Smooth muscle cell (in vitro differentiated cells): Measurements from ENCODE around the gene NUP160. TPM values are rescaled to one million over a fixed set of nuclear protein-coding genes. Genes with fewer than 3 reads are reported as not detected.
"Not testable (repeated sequence)": the region's sequence is repeated elsewhere in the genome, so short reads cannot be mapped to it uniquely, and the experiment has no call there.

Experiments
- DNase-seq: peaks from one replicate; lab custom pipeline; 2025; ENCODE audit not compliant: unreplicated experiment; lab: John Stamatoyannopoulos, UW
- H2AFZ ChIP-seq: fragments of 200-600 bp; sonication (generic); 2 replicates; pipeline ENCODE4 v1.6.0; 2016; ENCODE audit warnings: antibody characterized with exemption, low read depth, mild to moderate bottlenecking
- H3F3A ChIP-seq: fragments of 200-600 bp; sonication (generic); 2 replicates; pipeline ENCODE4 v1.6.0; 2017; ENCODE audit warnings: antibody characterized with exemption, low read depth
- H3K27ac ChIP-seq: fragments of 200-600 bp; sonication (generic); 2 replicates; pipeline ENCODE4 v1.5.1; 2016; ENCODE audit warnings: low read depth, mild to moderate bottlenecking
- H3K27me3 ChIP-seq: fragments of 200-600 bp; sonication (generic); 2 replicates; pipeline ENCODE4 v1.6.1; 2016; ENCODE audit warnings: low read depth, mild to moderate bottlenecking
- H3K36me3 ChIP-seq: fragments of 200-600 bp; sonication (generic); 2 replicates; pipeline ENCODE4 v1.5.1; 2016; ENCODE audit warnings: low read depth
- H3K4me1 ChIP-seq: fragments of 200-600 bp; sonication (generic); 2 replicates; pipeline ENCODE4 v1.5.1; 2016; ENCODE audit warnings: low read depth
- H3K4me2 ChIP-seq: fragments of 200-600 bp; sonication (generic); 2 replicates; pipeline ENCODE4 v1.6.0; 2016; ENCODE audit warnings: mild to moderate bottlenecking
- H3K4me3 ChIP-seq: fragments of 200-600 bp; sonication (generic); 2 replicates; pipeline ENCODE4 v1.5.1; 2016; ENCODE audit warnings: mild to moderate bottlenecking
- H3K79me2 ChIP-seq: fragments of 200-600 bp; sonication (generic); 2 replicates; pipeline ENCODE4 v1.6.0; 2016; ENCODE audit warnings: low read depth, mild to moderate bottlenecking
- H3K9ac ChIP-seq: fragments of 200-600 bp; sonication (generic); 2 replicates; pipeline ENCODE4 v1.6.0; 2016; ENCODE audit warnings: low read depth
- H3K9me3 ChIP-seq: fragments of 200-600 bp; sonication (generic); replicated peaks from 2 replicates; pipeline ENCODE4 v1.5.1; 2016; ENCODE audit warnings: low read depth
- H4K20me1 ChIP-seq: fragments of 200-600 bp; sonication (generic); 2 replicates; pipeline ENCODE4 v1.6.0; 2016; ENCODE audit warnings: low read depth
- WGBS: methylation state at CpG from one replicate; pipeline ENCODE4 v1.1.7; 2016; ENCODE audit warnings: low lambda C conversion rate; 5-methylcytosine and 5-hydroxymethylcytosine counted together
- polyA plus RNA-seq: library from polyadenylated mRNA; unstranded; fragments of >200 nt; fragmentation: Nextera tagmentation; extraction: Ambion mirVana; gene quantifications from 2 replicates; pipeline ENCODE4 v1.2.1, GENCODE V29; 2016
- total RNA-seq: library from RNA; depleted of rRNA; stranded (reverse); fragments of >200 nt; gene quantifications from 2 replicates; pipeline ENCODE4 v1.2.3, GENCODE V29; 2014
- TF ChIP-seq, protein P1 (sequence below): fragments of 200-600 bp; sonication (generic); IDR thresholded peaks from 2 replicates; pipeline ENCODE4 v1.5.1; 2017; ENCODE audit warnings: borderline replicate concordance, mild to moderate bottlenecking, antibody characterized with exemption; ENCODE audit not compliant: insufficient read depth, poor library complexity, severe bottlenecking

Gene NUP160
- total and polyA plus RNA-seq, 2 experiments from 2014 or later, result 13.9 to 26.3 TPM

DNA sequence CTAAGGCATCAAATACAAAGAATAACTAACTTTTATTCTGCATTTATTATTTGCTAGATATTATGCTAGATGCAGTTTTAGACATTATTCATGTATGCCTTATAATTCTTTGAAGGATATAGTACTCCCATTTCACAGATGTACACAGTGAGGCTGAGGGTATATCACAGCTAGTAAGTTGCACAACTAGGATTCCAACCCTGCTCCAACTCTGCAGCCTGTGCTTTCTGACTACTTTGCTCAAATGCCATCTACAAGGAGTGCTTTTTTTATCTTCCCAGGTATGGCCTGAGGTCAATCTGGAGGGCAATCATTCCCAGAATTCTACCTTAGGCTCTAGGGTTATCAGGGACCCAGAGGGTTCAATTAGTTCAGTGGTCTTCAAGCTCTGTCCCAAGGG lies 28.4 kb downstream of the NUP160 start:
- Histone ChIP-seq H3K27ac (no peak overlapping the region), H3K36me3 (peaks cover 10% of the 10 kb centered on the region), H3K79me2 (peaks cover 4% of the 10 kb centered on the region), H2AFZ (no peak overlapping the region), H3K4me2 (no peak overlapping the region), H3K27me3 (no peaks in the 10 kb centered on the region), H3F3A (no peaks in the 10 kb centered on the region), H3K4me1 (no peaks in the 10 kb centered on the region), H4K20me1 (no peaks in the 10 kb centered on the region), H3K9ac (no peak overlapping the region), H3K4me3 (no peak overlapping the region), H3K9me3 (no peaks in the 10 kb centered on the region)
- no peak for DNase-seq
- TF ChIP-seq, protein P1, sequence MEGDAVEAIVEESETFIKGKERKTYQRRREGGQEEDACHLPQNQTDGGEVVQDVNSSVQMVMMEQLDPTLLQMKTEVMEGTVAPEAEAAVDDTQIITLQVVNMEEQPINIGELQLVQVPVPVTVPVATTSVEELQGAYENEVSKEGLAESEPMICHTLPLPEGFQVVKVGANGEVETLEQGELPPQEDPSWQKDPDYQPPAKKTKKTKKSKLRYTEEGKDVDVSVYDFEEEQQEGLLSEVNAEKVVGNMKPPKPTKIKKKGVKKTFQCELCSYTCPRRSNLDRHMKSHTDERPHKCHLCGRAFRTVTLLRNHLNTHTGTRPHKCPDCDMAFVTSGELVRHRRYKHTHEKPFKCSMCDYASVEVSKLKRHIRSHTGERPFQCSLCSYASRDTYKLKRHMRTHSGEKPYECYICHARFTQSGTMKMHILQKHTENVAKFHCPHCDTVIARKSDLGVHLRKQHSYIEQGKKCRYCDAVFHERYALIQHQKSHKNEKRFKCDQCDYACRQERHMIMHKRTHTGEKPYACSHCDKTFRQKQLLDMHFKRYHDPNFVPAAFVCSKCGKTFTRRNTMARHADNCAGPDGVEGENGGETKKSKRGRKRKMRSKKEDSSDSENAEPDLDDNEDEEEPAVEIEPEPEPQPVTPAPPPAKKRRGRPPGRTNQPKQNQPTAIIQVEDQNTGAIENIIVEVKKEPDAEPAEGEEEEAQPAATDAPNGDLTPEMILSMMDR, result no peak

DNA sequence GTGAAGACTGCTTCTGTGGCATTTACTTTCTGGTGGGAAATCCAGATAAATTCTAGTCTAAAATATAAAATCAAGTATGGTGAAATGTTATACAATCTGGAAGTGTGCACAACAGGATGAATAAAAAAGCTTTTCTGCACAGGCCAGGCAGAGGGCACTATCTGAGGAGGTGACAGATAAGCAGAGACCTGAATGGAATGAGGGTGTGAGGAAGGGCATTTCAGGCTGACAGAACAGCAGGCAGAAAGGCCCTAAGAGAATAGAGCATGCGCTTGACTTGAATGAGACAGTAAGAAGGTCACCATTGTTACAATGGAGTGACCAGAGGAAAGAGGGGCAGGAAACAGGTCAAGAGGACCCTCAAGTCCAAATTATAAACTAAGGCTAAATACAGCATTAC lies 47.4 kb downstream of the NUP160 start:
- H3K27ac ChIP-seq, result no peak overlapping the region
- H3K4me3 ChIP-seq, result no peak overlapping the region
- no peaks in the 10 kb centered on the region for H3K27me3 ChIP-seq
- 95% methylated on average over 1 of the region's 1 CpG for WGBS
- no peaks in the 10 kb centered on the region for H3K79me2 ChIP-seq
- peaks cover 18% of the 10 kb centered on the region for H3K36me3 ChIP-seq
- H3K4me2 ChIP-seq, result no peak overlapping the region
- no peak for DNase-seq
- H3F3A ChIP-seq, result no peaks in the 10 kb centered on the region
- no peak overlapping the region for H2AFZ ChIP-seq
- H3K9me3 ChIP-seq, result no peaks in the 10 kb centered on the region
- H3K4me1 ChIP-seq, result no peaks in the 10 kb centered on the region
- H4K20me1 ChIP-seq, result no peaks in the 10 kb centered on the region
- H3K9ac ChIP-seq, result no peak overlapping the region
- TF ChIP-seq, protein P1, result no peak

GRCh38 chr11:47797633-47798032 lies 50.5 kb downstream of the NUP160 start:
- Histone ChIP-seq H3F3A (no peaks in the 10 kb centered on the region), H2AFZ (no peak overlapping the region), H3K4me1 (no peaks in the 10 kb centered on the region), H3K9ac (no peak overlapping the region), H3K27me3 (no peaks in the 10 kb centered on the region), H3K4me2 (no peak overlapping the region), H3K79me2 (no peaks in the 10 kb centered on the region), H3K9me3 (no peaks in the 10 kb centered on the region), H3K4me3 (no peak overlapping the region), H3K36me3 (peaks cover 14% of the 10 kb centered on the region), H4K20me1 (no peaks in the 10 kb centered on the region), H3K27ac (no peak overlapping the region)
- no peak for DNase-seq
- 89% methylated on average over 4 of the region's 4 CpGs for WGBS
- TF ChIP-seq, protein P1, result no peak

DNA sequence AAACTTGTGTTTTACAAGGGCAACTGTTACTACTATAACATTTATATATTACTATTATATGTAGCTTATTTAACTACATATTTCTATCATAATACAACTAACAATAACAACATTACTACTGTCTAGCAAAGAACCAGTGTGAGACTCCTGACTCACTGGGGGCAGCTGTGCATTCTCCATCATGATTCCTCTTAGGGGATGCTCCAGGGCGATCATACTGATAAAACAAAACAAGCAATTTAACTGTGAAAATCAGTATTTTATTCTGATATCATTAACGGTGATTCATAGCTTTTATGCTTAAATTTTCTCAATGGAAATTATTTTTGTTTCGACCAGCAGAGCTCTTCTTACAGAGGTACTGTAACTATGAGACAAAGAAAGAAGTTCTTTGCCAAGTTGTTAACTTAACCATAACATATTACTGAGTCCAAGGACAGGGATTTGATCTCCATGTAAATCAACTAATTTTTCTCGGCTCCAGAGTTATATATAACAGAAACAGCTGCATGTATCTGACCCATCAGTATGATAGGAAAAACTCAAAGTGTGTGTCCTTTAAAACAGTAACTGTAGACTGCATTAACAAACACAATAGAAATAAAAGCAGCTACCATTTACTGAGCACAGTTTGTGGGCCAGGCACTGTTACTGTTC lies 56.2 kb downstream of the NUP160 start:
- Histone ChIP-seq H3F3A (no peaks in the 10 kb centered on the region), H3K4me1 (no peaks in the 10 kb centered on the region), H3K27ac (no peak overlapping the region), H3K4me3 (no peak overlapping the region), H3K4me2 (no peak overlapping the region), H3K27me3 (no peaks in the 10 kb centered on the region), H2AFZ (no peak overlapping the region), H3K9ac (no peak overlapping the region), H3K79me2 (no peaks in the 10 kb centered on the region), H4K20me1 (no peaks in the 10 kb centered on the region), H3K36me3 (peaks cover 17% of the 10 kb centered on the region), H3K9me3 (no peaks in the 10 kb centered on the region)
- WGBS, result over 99% methylated on average over 4 of the region's 4 CpGs
- TF ChIP-seq, protein P1, result no peak
- no peak for DNase-seq

GRCh38 chr11:47790017-47790416 lies 58.1 kb downstream of the NUP160 start:
- DNase-seq, H3K4me2 ChIP-seq, H3K9me3 ChIP-seq, H3K9ac ChIP-seq, H2AFZ ChIP-seq, H3K4me3 ChIP-seq, H3F3A ChIP-seq, H3K27ac ChIP-seq, H4K20me1 ChIP-seq, H3K79me2 ChIP-seq, H3K27me3 ChIP-seq, H3K4me1 ChIP-seq: not testable (repeated sequence)
- WGBS, result 97% methylated on average over 8 of the region's 8 CpGs
- peaks cover 16% of the 10 kb centered on the region for H3K36me3 ChIP-seq
